Measurements from ENCODE around the gene SLC9A8. TPM values are rescaled to one million over a fixed set of nuclear protein-coding genes. Genes with fewer than 3 reads are reported as not detected.

Gene SLC9A8
- total and polyA plus RNA-seq, 9 of the 15 experiments (the other 6 are each of a cell fraction or from before 2014, with no cell fraction given) = 0.56 to 9.7 (median 5.0) TPM

- H2AFZ ChIP-seq (ENCODE audit: low read depth, low read length) = no peak overlapping the region
- BruUV-seq (replicated peaks) = no TSS peak
- intact Hi-C loops (cut with micrococcal nuclease) (no loop called here), in situ Hi-C loops (cut with MboI) (no loop called here)
- H3K4me3 ChIP-seq = no peak overlapping the region
- no peak for TF ChIP-seq ARID4B (CRISPR knock-in tag; IDR thresholded peaks at IDR 0.05)
- no peak for TF ChIP-seq NONO (IDR thresholded peaks at IDR 0.05; ENCODE audit: low read depth in 2 of 2, low read length in 1 of 2)
- TF ChIP-seq MCM2 (IDR thresholded peaks at IDR 0.05; ENCODE audit: low read depth) = no peak
- TF ChIP-seq ZSCAN32 (CRISPR knock-in tag; IDR thresholded peaks at IDR 0.05) = no peak
- no peak for TF ChIP-seq IRF9 (tag; IDR thresholded peaks at IDR 0.05)
- TF ChIP-seq ZNF778 (CRISPR knock-in tag; IDR thresholded peaks at IDR 0.05) = no peak
- no peak for TF ChIP-seq ZFP36 (IDR thresholded peaks at IDR 0.05; ENCODE audit: low read depth, low read length, partially characterized antibody)
- no peak for TF ChIP-seq ZNF316 (IDR thresholded peaks at IDR 0.05)
- TF ChIP-seq ELK3 (CRISPR knock-in tag; IDR thresholded peaks at IDR 0.05) = no peak
- no peak for TF ChIP-seq KDM2B (CRISPR knock-in tag; IDR thresholded peaks at IDR 0.05)
- TF ChIP-seq ETV1 (tag; conservative IDR thresholded peaks at IDR 0.05; ENCODE audit: low read depth) = no peak
- no peak for TF ChIP-seq BMI1 (IDR thresholded peaks at IDR 0.05; ENCODE audit: low read length)
- TF ChIP-seq FOXJ3 (CRISPR knock-in tag; IDR thresholded peaks at IDR 0.05) = no peak
- no peak for TF ChIP-seq TCF3 (CRISPR knock-in tag; IDR thresholded peaks at IDR 0.05)
- TF ChIP-seq SREBF2 (CRISPR knock-in tag; IDR thresholded peaks at IDR 0.05) = no peak
- H3K4me1 ChIP-seq (replicated peaks in 1 of 2; ENCODE audit: control insufficient read depth in 2 of 2, insufficient read depth in 2 of 2, low read length in 2 of 2) = peaks cover 2 to 11% of the 10 kb centered on the region in 2 experiments; a peak in 3 of 5 replicates
- no peak overlapping the region for H3K27ac ChIP-seq (ENCODE audit: extremely low read depth, low read depth, low read length)
- peaks cover 32% of the 10 kb centered on the region; the same call in 2 of the 3 replicates for H3K36me3 ChIP-seq (ENCODE audit: control insufficient read depth, insufficient read depth, low read length)
- no peaks in the 10 kb centered on the region for H3K27me3 ChIP-seq (ENCODE audit: control insufficient read depth in 2 of 2, insufficient read depth in 2 of 2, low read length in 2 of 2)
- no peak overlapping the region; a peak in 1 of 4 replicates for H3K9ac ChIP-seq (ENCODE audit: insufficient read depth in 1 of 2, low read depth in 2 of 2, low read length in 2 of 2)
- 93% methylated on average over 4 of the region's 4 CpGs for WGBS (ENCODE audit: insufficient coverage, low coverage, missing lambda C conversion rate)
- ATAC-seq (no peak), DNase-seq (ENCODE audit: extremely low read depth in 1 of 4, low spot score in 3 of 4) (no peak), FAIRE-seq (no peak)
- no peaks in the 10 kb centered on the region for H4K20me1 ChIP-seq (replicated peaks; ENCODE audit: control insufficient read depth, insufficient read depth, low read length)
- no peaks in the 10 kb centered on the region for H3K9me3 ChIP-seq (replicated peaks; ENCODE audit: control insufficient read depth, insufficient read depth, low read depth, low read length)
- CTCF ChIA-PET (ENCODE audit: low intra/inter-chr PET ratio) = no interaction called here
- H3K4me2 ChIP-seq (ENCODE audit: insufficient read depth, low read length) = no peak overlapping the region
- POLR2A ChIA-PET = interaction anchor here (0.6 to 1.9 kb wide), 3 partner anchors 12 to 210 kb away, joined by 3 to 5 read pairs (median 3); partner anchors contain the start of gene SLC9A8
- no peaks in the 10 kb centered on the region for H3K79me2 ChIP-seq (ENCODE audit: control insufficient read depth, insufficient read depth, low read length)
- peaks cover 2% of the 10 kb centered on the region for H3K9me1 ChIP-seq (ENCODE audit: control insufficient read depth, insufficient read depth, low read length)
These were observed 20.9 kb downstream of the SLC9A8 start for GRCh38 chr20:49833483-49833882.

Measured in K562 (cell line).